Eye (tissue), 1 donor: ENCODE results near the gene PLXDC1.
"Not testable (repeated sequence)": the region's sequence is repeated elsewhere in the genome, so short reads cannot be mapped to it uniquely, and the experiment has no call there.

ENCODE experiments used
- DNase-seq: peaks from one replicate; pipeline ENCODE4 v3.0.0-alpha.2; 2015

The PLXDC1 gene

GRCh38 chr17:39151943-39152818 is 744 bp upstream of the PLXDC1 start:
- peak; percentile 42 for DNase-seq

GRCh38 chr17:39150795-39151149 is 665 bp downstream of the PLXDC1 start:
- DNase-seq: no peak

GRCh38 chr17:39150104-39150634 is 1.3 kb downstream of the PLXDC1 start:
- DNase-seq: no peak

- no peak for DNase-seq
Measured at GRCh38 chr17:39147221-39148185, 3.9 kb downstream of the PLXDC1 start.

- no peak for DNase-seq
Measured at GRCh38 chr17:39146273-39146672, 5.2 kb downstream of the PLXDC1 start.

- DNase-seq: no peak
Measured at GRCh38 chr17:39145143-39145542, 6.3 kb downstream of the PLXDC1 start.

GRCh38 chr17:39144416-39144840 is 7.0 kb downstream of the PLXDC1 start:
- peak; percentile 58 for DNase-seq

- peak; percentile 62 for DNase-seq
Measured at GRCh38 chr17:39143552-39144093, 7.8 kb downstream of the PLXDC1 start.

- DNase-seq: no peak
Measured at GRCh38 chr17:39141915-39142664, 9.3 kb downstream of the PLXDC1 start.

- DNase-seq: no peak
Measured at GRCh38 chr17:39141294-39141693, 10.1 kb downstream of the PLXDC1 start.

- no peak for DNase-seq
Measured at GRCh38 chr17:39139561-39139960, 11.9 kb downstream of the PLXDC1 start.

GRCh38 chr17:39139161-39139511 is 12.3 kb downstream of the PLXDC1 start:
- no peak for DNase-seq

- no peak for DNase-seq
Measured at GRCh38 chr17:39138431-39139160, 12.8 kb downstream of the PLXDC1 start.

GRCh38 chr17:39134878-39135277 is 16.6 kb downstream of the PLXDC1 start:
- no peak for DNase-seq

- no peak for DNase-seq
Measured at GRCh38 chr17:39132192-39132610, 19.2 kb downstream of the PLXDC1 start.

- DNase-seq: no peak
Measured at GRCh38 chr17:39131616-39132015, 19.8 kb downstream of the PLXDC1 start.

GRCh38 chr17:39130205-39130604 is 21.2 kb downstream of the PLXDC1 start:
- no peak for DNase-seq

GRCh38 chr17:39129544-39129943 is 21.9 kb downstream of the PLXDC1 start:
- not testable (repeated sequence) for DNase-seq

- DNase-seq: no peak
Measured at GRCh38 chr17:39126436-39126835, 25.0 kb downstream of the PLXDC1 start.

GRCh38 chr17:39125143-39125875 is 26.1 kb downstream of the PLXDC1 start:
- no peak for DNase-seq

GRCh38 chr17:39123627-39124026 is 27.8 kb downstream of the PLXDC1 start:
- no peak for DNase-seq
